ENCODE results near the gene IGFL1.

The IGFL1 gene

GRCh38 chr19:46216612-46217011, 12.9 kb upstream of the IGFL1 start:
- Histone ChIP-seq H3K9ac (ENCODE audit: low read depth, low read length, poor library complexity, severe bottlenecking) (no peak overlapping the region), H2AFZ (ENCODE audit: low read length) (no peak overlapping the region), H3K36me3 (ENCODE audit: insufficient read depth, low read length) (no peaks in the 10 kb centered on the region), H3K9me3 (ENCODE audit: insufficient read depth, low read depth, low read length) (no peaks in the 10 kb centered on the region), H3K9me2 (replicated peaks; ENCODE audit: low read depth, low read length) (no peaks in the 10 kb centered on the region), H3F3A (ENCODE audit: low read depth) (no peaks in the 10 kb centered on the region), H3K79me2 (ENCODE audit: insufficient read depth, low read length) (no peaks in the 10 kb centered on the region), H4K20me1 (ENCODE audit: insufficient read depth, low read length, poor library complexity, severe bottlenecking) (no peaks in the 10 kb centered on the region), H3K4me1 (ENCODE audit: insufficient read depth, low read length, poor library complexity, severe bottlenecking) (no peaks in the 10 kb centered on the region), H3K27me3 (ENCODE audit: insufficient read depth, low read length, poor library complexity, severe bottlenecking) (no peaks in the 10 kb centered on the region), H3K4me2 (ENCODE audit: low read depth, low read length, poor library complexity, severe bottlenecking) (no peak overlapping the region), H3K4me3 (ENCODE audit: low read length, poor library complexity, severe bottlenecking) (no peak overlapping the region)
- TF ChIP-seq, protein P1, sequence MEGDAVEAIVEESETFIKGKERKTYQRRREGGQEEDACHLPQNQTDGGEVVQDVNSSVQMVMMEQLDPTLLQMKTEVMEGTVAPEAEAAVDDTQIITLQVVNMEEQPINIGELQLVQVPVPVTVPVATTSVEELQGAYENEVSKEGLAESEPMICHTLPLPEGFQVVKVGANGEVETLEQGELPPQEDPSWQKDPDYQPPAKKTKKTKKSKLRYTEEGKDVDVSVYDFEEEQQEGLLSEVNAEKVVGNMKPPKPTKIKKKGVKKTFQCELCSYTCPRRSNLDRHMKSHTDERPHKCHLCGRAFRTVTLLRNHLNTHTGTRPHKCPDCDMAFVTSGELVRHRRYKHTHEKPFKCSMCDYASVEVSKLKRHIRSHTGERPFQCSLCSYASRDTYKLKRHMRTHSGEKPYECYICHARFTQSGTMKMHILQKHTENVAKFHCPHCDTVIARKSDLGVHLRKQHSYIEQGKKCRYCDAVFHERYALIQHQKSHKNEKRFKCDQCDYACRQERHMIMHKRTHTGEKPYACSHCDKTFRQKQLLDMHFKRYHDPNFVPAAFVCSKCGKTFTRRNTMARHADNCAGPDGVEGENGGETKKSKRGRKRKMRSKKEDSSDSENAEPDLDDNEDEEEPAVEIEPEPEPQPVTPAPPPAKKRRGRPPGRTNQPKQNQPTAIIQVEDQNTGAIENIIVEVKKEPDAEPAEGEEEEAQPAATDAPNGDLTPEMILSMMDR (conservative IDR thresholded peaks at IDR 0.05; ENCODE audit: low read length) = no peak
- TF ChIP-seq EZH2phosphoT487 (IDR thresholded peaks at IDR 0.05; ENCODE audit: borderline replicate concordance) = no peak

GRCh38 chr19:46217476-46217875, 12.1 kb upstream of the IGFL1 start:
- Histone ChIP-seq H3K4me1 (ENCODE audit: insufficient read depth, low read length, poor library complexity, severe bottlenecking) (no peaks in the 10 kb centered on the region), H3K9me2 (replicated peaks; ENCODE audit: low read depth, low read length) (no peaks in the 10 kb centered on the region), H3K9ac (ENCODE audit: low read depth, low read length, poor library complexity, severe bottlenecking) (no peak overlapping the region), H4K20me1 (ENCODE audit: insufficient read depth, low read length, poor library complexity, severe bottlenecking) (no peaks in the 10 kb centered on the region), H3K27me3 (ENCODE audit: insufficient read depth, low read length, poor library complexity, severe bottlenecking) (no peaks in the 10 kb centered on the region), H3K36me3 (ENCODE audit: insufficient read depth, low read length) (no peaks in the 10 kb centered on the region), H3K4me2 (ENCODE audit: low read depth, low read length, poor library complexity, severe bottlenecking) (no peak overlapping the region), H3K4me3 (ENCODE audit: low read length, poor library complexity, severe bottlenecking) (no peak overlapping the region), H3F3A (ENCODE audit: low read depth) (no peaks in the 10 kb centered on the region), H3K79me2 (ENCODE audit: insufficient read depth, low read length) (no peaks in the 10 kb centered on the region), H2AFZ (ENCODE audit: low read length) (no peak overlapping the region), H3K9me3 (ENCODE audit: insufficient read depth, low read depth, low read length) (no peaks in the 10 kb centered on the region)
- TF ChIP-seq, protein P1 (conservative IDR thresholded peaks at IDR 0.05; ENCODE audit: low read length) = no peak
- TF ChIP-seq EZH2phosphoT487 (IDR thresholded peaks at IDR 0.05; ENCODE audit: borderline replicate concordance) = no peak

DNA sequence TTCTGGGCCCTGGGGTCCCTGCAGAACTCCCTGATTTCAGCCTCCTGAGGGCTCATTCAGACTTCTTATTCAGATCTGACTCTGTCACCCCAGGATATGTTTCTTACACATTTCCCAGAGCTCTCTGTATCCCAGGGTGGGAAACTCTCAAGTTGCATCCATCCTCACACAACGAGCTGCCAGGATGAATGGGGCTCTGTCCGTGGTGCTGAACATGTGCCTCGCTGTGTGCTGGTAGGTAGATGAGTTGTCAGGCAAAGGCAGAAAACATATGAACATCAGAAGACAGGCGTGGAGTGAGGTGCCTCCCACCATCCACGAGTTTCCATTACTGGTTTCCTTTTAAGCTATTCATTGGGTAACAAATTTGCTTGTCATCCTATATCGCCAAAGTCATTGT, 11.4 kb upstream of the IGFL1 start:
- Histone ChIP-seq H3K27me3 (ENCODE audit: insufficient read depth, low read length, poor library complexity, severe bottlenecking) (no peaks in the 10 kb centered on the region), H3K9ac (ENCODE audit: low read depth, low read length, poor library complexity, severe bottlenecking) (no peak overlapping the region), H3F3A (ENCODE audit: low read depth) (no peaks in the 10 kb centered on the region), H2AFZ (ENCODE audit: low read length) (no peak overlapping the region), H3K4me1 (ENCODE audit: insufficient read depth, low read length, poor library complexity, severe bottlenecking) (no peaks in the 10 kb centered on the region), H3K36me3 (ENCODE audit: insufficient read depth, low read length) (no peaks in the 10 kb centered on the region), H4K20me1 (ENCODE audit: insufficient read depth, low read length, poor library complexity, severe bottlenecking) (no peaks in the 10 kb centered on the region), H3K79me2 (ENCODE audit: insufficient read depth, low read length) (no peaks in the 10 kb centered on the region), H3K4me2 (ENCODE audit: low read depth, low read length, poor library complexity, severe bottlenecking) (no peak overlapping the region), H3K4me3 (ENCODE audit: low read length, poor library complexity, severe bottlenecking) (no peak overlapping the region), H3K9me3 (ENCODE audit: insufficient read depth, low read depth, low read length) (no peaks in the 10 kb centered on the region), H3K9me2 (replicated peaks; ENCODE audit: low read depth, low read length) (no peaks in the 10 kb centered on the region)
- TF ChIP-seq EZH2phosphoT487 (IDR thresholded peaks at IDR 0.05; ENCODE audit: borderline replicate concordance) = no peak
- TF ChIP-seq, protein P1 (conservative IDR thresholded peaks at IDR 0.05; ENCODE audit: low read length) = no peak
